KBM-7 (cell line): ENCODE measurements around the gene DDIT4L.
"Not testable (repeated sequence)": the region's sequence is repeated elsewhere in the genome, so short reads cannot be mapped to it uniquely, and the experiment has no call there.

ENCODE experiments used
- DNase-seq: peaks from one replicate; pipeline ENCODE4 v3.0.0-alpha.2; 2015
- in situ Hi-C: fragments of 300-500 bp; cut with MboI; formaldehyde crosslinking; loops from 2 replicates; pipeline ENCODE4 v1.14.3; 2020; ENCODE audit warnings: low sequenced_read_pairs, low pct_unique_long_range_greater_than_20kb, mixed read lengths

DDIT4L gene

GRCh38 chr4:100189820-100190642, at the start of gene DDIT4L:
TSS of gene DDIT4L (minus strand) at chr4:100190468. CDS start at chr4:100189983, 485 bp downstream.
- no peak for DNase-seq
- in situ Hi-C loops, result no loop called here

GRCh38 chr4:100240008-100240407, 49.7 kb upstream of the DDIT4L start:
- in situ Hi-C loops, result no loop called here
- DNase-seq, result no peak

GRCh38 chr4:100224721-100225120, 34.5 kb upstream of the DDIT4L start:
- in situ Hi-C loops, result no loop called here
- no peak for DNase-seq

GRCh38 chr4:100224160-100224559, 33.9 kb upstream of the DDIT4L start:
- in situ Hi-C loops, result no loop called here
- no peak for DNase-seq

- no peak for DNase-seq
- in situ Hi-C loops, result no loop called here
Observed at GRCh38 chr4:100208964-100209363, 18.7 kb upstream of the DDIT4L start.

- in situ Hi-C loops, result no loop called here
Observed at GRCh38 chr4:100208459-100208858, 18.2 kb upstream of the DDIT4L start.

GRCh38 chr4:100206850-100207249, 16.6 kb upstream of the DDIT4L start:
- no peak for DNase-seq
- in situ Hi-C loops, result no loop called here

More at GRCh38 chr4:100208459-100208858, 18.2 kb upstream of the DDIT4L start:
- no peak for DNase-seq

GRCh38 chr4:100198061-100198460, 7.8 kb upstream of the DDIT4L start:
- in situ Hi-C loops, result no loop called here
- no peak for DNase-seq

GRCh38 chr4:100196388-100197071, 6.3 kb upstream of the DDIT4L start:
- DNase-seq, in situ Hi-C loops: not testable (repeated sequence)

- in situ Hi-C loops, result no loop called here
- no peak for DNase-seq
Observed at GRCh38 chr4:100190643-100191600, 654 bp upstream of the DDIT4L start.

- in situ Hi-C loops, result no loop called here
- DNase-seq, result no peak
Observed at GRCh38 chr4:100188829-100189228, 1.4 kb downstream of the DDIT4L start.

GRCh38 chr4:100187781-100188180, 2.5 kb downstream of the DDIT4L start:
- no peak for DNase-seq
- in situ Hi-C loops, result no loop called here

- DNase-seq, result no peak
- in situ Hi-C loops, result no loop called here
Observed at GRCh38 chr4:100184787-100185186, 5.5 kb downstream of the DDIT4L start.

GRCh38 chr4:100177855-100178254, 12.4 kb downstream of the DDIT4L start:
- in situ Hi-C loops, result no loop called here

GRCh38 chr4:100177126-100177525, 13.1 kb downstream of the DDIT4L start:
- in situ Hi-C loops, result no loop called here
- no peak for DNase-seq

More at GRCh38 chr4:100177855-100178254, 12.4 kb downstream of the DDIT4L start:
- DNase-seq, result no peak

- in situ Hi-C loops, result no loop called here
- no peak for DNase-seq
Observed at GRCh38 chr4:100175858-100176257, 14.4 kb downstream of the DDIT4L start.

GRCh38 chr4:100174985-100175383, 15.3 kb downstream of the DDIT4L start:
- DNase-seq, result no peak
- in situ Hi-C loops, result no loop called here

GRCh38 chr4:100170986-100171385, 19.3 kb downstream of the DDIT4L start:
- in situ Hi-C loops, result no loop called here
- no peak for DNase-seq
